ENCODE data around the gene NOS3. TPM values are rescaled to one million over a fixed set of nuclear protein-coding genes. Genes with fewer than 3 reads are reported as not detected.

Gene NOS3
- total RNA-seq, 2 experiments from 2014 or later, result 5.4 to 6.2 TPM

DNA sequence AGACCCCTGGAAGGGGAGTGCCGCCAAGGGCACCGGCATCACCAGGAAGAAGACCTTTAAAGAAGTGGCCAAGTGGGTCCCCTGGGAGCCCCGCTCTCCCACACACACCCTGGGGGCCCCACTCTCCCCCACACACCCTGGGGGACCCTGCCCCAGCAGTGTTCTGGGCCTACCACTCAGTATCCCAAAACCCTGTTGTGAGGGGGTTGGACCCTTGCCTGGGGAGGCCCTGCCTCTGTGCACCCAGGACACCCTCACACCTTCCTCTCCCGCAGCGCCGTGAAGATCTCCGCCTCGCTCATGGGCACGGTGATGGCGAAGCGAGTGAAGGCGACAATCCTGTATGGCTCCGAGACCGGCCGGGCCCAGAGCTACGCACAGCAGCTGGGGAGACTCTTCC, 10.7 kb downstream of the NOS3 start:
- ChIA-PET CTCF (interaction anchor here (1.4 kb wide), 1 partner anchor 15 kb away, joined by 5 read pairs; no protein-coding TSS in a partner anchor), POLR2A (no interaction called here)
- H3K4me3 Mint-ChIP-seq, result no peak overlapping the region
- H3K4me1 Mint-ChIP-seq (ENCODE audit: low read depth), result peaks cover 29% of the 10 kb centered on the region
- H3K36me3 Mint-ChIP-seq (ENCODE audit: low read depth), result no peaks in the 10 kb centered on the region
- intact Hi-C loops (cut with micrococcal nuclease), result no loop called here
- ATAC-seq (no peak), DNase-seq (no peak)
- no peak overlapping the region for H3K27ac Mint-ChIP-seq
- H3K9me3 Mint-ChIP-seq, result no peaks in the 10 kb centered on the region
- TF ChIP-seq, protein P1, sequence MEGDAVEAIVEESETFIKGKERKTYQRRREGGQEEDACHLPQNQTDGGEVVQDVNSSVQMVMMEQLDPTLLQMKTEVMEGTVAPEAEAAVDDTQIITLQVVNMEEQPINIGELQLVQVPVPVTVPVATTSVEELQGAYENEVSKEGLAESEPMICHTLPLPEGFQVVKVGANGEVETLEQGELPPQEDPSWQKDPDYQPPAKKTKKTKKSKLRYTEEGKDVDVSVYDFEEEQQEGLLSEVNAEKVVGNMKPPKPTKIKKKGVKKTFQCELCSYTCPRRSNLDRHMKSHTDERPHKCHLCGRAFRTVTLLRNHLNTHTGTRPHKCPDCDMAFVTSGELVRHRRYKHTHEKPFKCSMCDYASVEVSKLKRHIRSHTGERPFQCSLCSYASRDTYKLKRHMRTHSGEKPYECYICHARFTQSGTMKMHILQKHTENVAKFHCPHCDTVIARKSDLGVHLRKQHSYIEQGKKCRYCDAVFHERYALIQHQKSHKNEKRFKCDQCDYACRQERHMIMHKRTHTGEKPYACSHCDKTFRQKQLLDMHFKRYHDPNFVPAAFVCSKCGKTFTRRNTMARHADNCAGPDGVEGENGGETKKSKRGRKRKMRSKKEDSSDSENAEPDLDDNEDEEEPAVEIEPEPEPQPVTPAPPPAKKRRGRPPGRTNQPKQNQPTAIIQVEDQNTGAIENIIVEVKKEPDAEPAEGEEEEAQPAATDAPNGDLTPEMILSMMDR (IDR thresholded peaks at IDR 0.05), result no peak
- no peaks in the 10 kb centered on the region for H3K27me3 Mint-ChIP-seq

DNA sequence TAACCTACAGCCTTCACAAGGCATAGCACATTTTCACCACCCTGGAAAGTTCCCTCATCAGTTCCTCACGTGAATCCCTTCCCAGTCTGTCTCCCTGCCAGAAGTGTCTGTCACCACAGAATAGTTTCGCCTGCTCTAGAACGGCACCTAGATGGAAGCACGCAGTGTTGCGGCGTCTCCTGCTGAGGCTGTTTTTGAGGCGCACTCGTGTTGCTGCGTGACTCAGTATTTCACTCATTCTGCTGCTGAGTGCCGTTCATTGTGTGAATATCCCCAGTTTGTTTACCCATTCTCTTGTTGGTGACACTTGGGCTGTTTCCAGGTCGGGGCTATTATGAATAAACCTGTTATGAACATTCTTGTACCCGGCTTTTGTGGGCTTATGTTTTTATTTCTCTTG, 12.8 kb downstream of the NOS3 start:
- CTCF ChIA-PET, result no interaction called here
- intact Hi-C loops (cut with micrococcal nuclease), result no loop called here
- TF ChIP-seq, protein P1 (IDR thresholded peaks at IDR 0.05), result no peak
- Mint-ChIP-seq H3K4me3 (no peak overlapping the region), H3K9me3 (no peaks in the 10 kb centered on the region), H3K36me3 (ENCODE audit: low read depth) (no peaks in the 10 kb centered on the region), H3K27me3 (no peaks in the 10 kb centered on the region), H3K4me1 (ENCODE audit: low read depth) (peaks cover 24% of the 10 kb centered on the region), H3K27ac (no peak overlapping the region)
- POLR2A ChIA-PET, result no interaction called here
- ATAC-seq (no peak), DNase-seq (no peak)

DNA sequence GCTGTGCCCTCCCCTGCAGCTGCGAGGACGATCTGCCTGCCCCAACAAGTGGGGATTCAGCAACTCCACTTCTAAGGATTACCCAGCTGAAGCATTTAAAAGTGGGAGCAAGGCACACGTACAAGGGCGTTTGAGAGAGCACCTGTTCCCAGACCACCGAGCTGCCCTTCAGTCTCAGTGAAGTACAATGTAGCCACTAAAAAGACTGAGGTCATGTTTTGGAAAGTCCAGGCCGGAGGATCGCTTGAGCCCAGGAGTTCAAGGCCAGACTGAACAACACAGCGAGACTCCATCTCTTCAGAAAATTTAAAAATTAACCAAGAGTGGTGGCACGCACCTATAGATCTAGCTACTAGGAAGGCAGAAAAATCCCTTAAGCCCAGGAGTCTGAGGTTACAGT, 14.7 kb downstream of the NOS3 start:
- TF ChIP-seq, protein P1 (IDR thresholded peaks at IDR 0.05), result no peak
- ChIA-PET CTCF (interaction anchor here (1.0 to 2.6 kb wide), 4 partner anchors 11 to 97 kb away, joined by 3 to 11 read pairs (median 3); no protein-coding TSS in a partner anchor), POLR2A (interaction anchor here (1.9 kb wide), 1 partner anchor 11 kb away, joined by 5 read pairs; no protein-coding TSS in a partner anchor)
- Mint-ChIP-seq H3K4me1 (ENCODE audit: low read depth) (peaks cover 25% of the 10 kb centered on the region), H3K9me3 (no peaks in the 10 kb centered on the region), H3K27ac (no peak overlapping the region), H3K4me3 (no peak overlapping the region), H3K36me3 (ENCODE audit: low read depth) (no peaks in the 10 kb centered on the region), H3K27me3 (no peaks in the 10 kb centered on the region)
- intact Hi-C loops (cut with micrococcal nuclease), result no loop called here
- DNase-seq, result no peak
- ATAC-seq, result no peak

DNA sequence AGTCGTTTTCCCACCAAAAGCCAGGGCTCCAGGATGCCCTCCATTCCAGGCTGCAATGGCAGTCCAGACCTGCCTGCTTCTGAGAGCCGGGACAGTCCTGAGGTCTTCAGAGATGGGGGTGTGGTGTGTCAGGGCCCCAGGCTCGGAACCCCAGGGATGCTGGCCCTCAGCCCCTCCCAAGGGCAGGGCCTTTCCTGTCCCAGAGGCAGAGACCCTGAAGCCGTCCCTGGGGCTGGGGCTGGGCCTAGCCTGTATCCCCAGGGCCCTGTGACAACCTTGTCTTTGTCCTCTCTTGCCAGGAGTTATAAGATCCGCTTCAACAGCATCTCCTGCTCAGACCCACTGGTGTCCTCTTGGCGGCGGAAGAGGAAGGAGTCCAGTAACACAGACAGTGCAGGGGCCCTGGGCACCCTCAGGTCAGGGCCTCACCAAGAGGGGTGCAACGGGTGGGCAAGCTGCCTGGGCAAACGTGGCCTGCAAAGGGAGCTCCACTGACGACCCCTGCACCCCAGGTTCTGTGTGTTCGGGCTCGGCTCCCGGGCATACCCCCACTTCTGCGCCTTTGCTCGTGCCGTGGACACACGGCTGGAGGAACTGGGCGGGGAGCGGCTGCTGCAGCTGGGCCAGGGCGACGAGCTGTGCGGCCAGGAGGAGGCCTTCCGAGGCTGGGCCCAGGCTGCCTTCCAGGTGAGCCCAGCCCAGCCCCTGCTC, 15.9 kb downstream of the NOS3 start:
- H3K36me3 Mint-ChIP-seq (ENCODE audit: low read depth), result no peaks in the 10 kb centered on the region
- peaks cover 34% of the 10 kb centered on the region for H3K4me1 Mint-ChIP-seq (ENCODE audit: low read depth)
- no peak for DNase-seq
- no peak overlapping the region for H3K27ac Mint-ChIP-seq
- ChIA-PET POLR2A (interaction anchor here (1.7 to 1.9 kb wide), 2 partner anchors 12 kb away, joined by 5 to 7 read pairs; no protein-coding TSS in a partner anchor), CTCF (interaction anchor here (0.8 to 4.3 kb wide), 8 partner anchors 11 to 98 kb away, joined by 3 to 58 read pairs (median 3); partner anchors contain the start of gene ABCB8)
- TF ChIP-seq, protein P1 (IDR thresholded peaks at IDR 0.05), result no peak
- no peaks in the 10 kb centered on the region for H3K9me3 Mint-ChIP-seq
- intact Hi-C loops (cut with micrococcal nuclease), result no loop called here
- H3K27me3 Mint-ChIP-seq, result no peaks in the 10 kb centered on the region
- ATAC-seq, result no peak
- no peak overlapping the region for H3K4me3 Mint-ChIP-seq

DNA sequence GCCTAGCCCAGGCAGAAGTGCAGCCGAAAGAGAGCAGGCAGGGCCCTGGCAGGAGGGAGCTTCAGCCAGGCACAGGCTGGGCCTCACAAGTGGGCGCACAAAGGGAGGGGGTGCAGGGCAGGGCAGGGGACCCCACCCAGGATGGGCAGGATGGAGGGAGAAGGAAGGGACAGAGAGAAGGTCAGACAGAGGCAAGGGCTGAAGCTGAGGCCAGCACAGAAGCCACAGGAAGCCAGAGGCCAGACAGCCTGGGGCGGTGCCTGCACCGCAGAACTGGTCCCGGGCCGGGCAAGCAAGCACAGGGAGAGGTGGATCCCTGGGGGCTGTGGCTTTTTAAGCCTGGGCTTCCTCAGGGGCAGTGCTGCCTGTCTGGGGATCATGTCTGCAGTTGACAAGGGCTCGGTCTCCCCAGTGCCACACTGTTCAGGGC, 16.7 kb downstream of the NOS3 start:
- Mint-ChIP-seq H3K4me1 (ENCODE audit: low read depth) (peaks cover 40% of the 10 kb centered on the region), H3K27me3 (no peaks in the 10 kb centered on the region), H3K27ac (no peak overlapping the region), H3K9me3 (no peaks in the 10 kb centered on the region), H3K4me3 (peak overlapping the region; percentile 77), H3K36me3 (ENCODE audit: low read depth) (no peaks in the 10 kb centered on the region)
- no peak for DNase-seq
- CTCF ChIA-PET, result interaction anchor here (0.7 to 4.3 kb wide), 11 partner anchors 9 to 160 kb away, joined by 3 to 58 read pairs (median 10); partner anchors contain the start of gene ABCB8
- TF ChIP-seq, protein P1 (IDR thresholded peaks at IDR 0.05), result no peak
- ATAC-seq, result no peak
- POLR2A ChIA-PET, result interaction anchor here (0.6 to 2.5 kb wide), 5 partner anchors 11 to 546 kb away, joined by 3 to 18 read pairs (median 4); no protein-coding TSS in a partner anchor
- intact Hi-C loops (cut with micrococcal nuclease), result no loop called here
